ENCODE measurements around the gene ATP9A. TPM values are rescaled to one million over a fixed set of nuclear protein-coding genes. Genes with fewer than 3 reads are reported as not detected.
"Not testable (repeated sequence)": the region's sequence is repeated elsewhere in the genome, so short reads cannot be mapped to it uniquely, and the experiment has no call there.

Gene ATP9A
- polyA plus RNA-seq, 1 of the 3 experiments (the other 2 are of a cell fraction): 11.0 TPM

- H3K4me3 ChIP-seq (ENCODE audit: low read depth in 2 of 2, low read length in 1 of 2); H4K20me1 ChIP-seq (ENCODE audit: insufficient read depth); POLR2A ChIA-PET; H3K36me3 ChIP-seq (replicated peaks in 1 of 2; ENCODE audit: control insufficient read depth in 1 of 2, insufficient read depth in 2 of 2, low read length in 1 of 2); H3F3A ChIP-seq (replicated peaks; ENCODE audit: insufficient read depth); H3K27ac ChIP-seq (ENCODE audit: low read depth in 2 of 2, low read length in 1 of 2); H3K4me2 ChIP-seq; H3K9ac ChIP-seq; H2AFZ ChIP-seq (ENCODE audit: low read depth); H3K9me2 ChIP-seq; H3K27me3 ChIP-seq (ENCODE audit: insufficient read depth); H3K9me3 ChIP-seq; DNase-seq: not testable (repeated sequence)
- Histone ChIP-seq H3K4me1 (ENCODE audit: control insufficient read depth in 1 of 2, insufficient read depth in 2 of 2, low read depth in 1 of 2, low read length in 1 of 2) (peaks cover 8 to 12% of the 10 kb centered on the region in 2 experiments; a peak in 3 of 4 replicates), H3K79me2 (ENCODE audit: insufficient read depth) (peaks cover 28% of the 10 kb centered on the region)
- WGBS (ENCODE audit: low lambda C conversion rate): 100% methylated on average over 6 of the region's 7 CpGs
- CTCF ChIA-PET: interaction anchor here (1.2 kb wide), 1 partner anchor 60 kb away, joined by 4 read pairs; no protein-coding TSS in a partner anchor
These were observed 27.9 kb downstream of the ATP9A start for GRCh38 chr20:51740308-51740707.

- H4K20me1 ChIP-seq (ENCODE audit: insufficient read depth): no peaks in the 10 kb centered on the region
- 94% methylated on average over 4 of the region's 4 CpGs for WGBS (ENCODE audit: low lambda C conversion rate)
- H2AFZ ChIP-seq (ENCODE audit: low read depth): no peak overlapping the region
- no peak overlapping the region for H3K4me3 ChIP-seq (ENCODE audit: low read depth in 2 of 2, low read length in 1 of 2)
- H3K79me2 ChIP-seq (ENCODE audit: insufficient read depth): peaks cover 23% of the 10 kb centered on the region
- H3K4me1 ChIP-seq (ENCODE audit: control insufficient read depth in 1 of 2, insufficient read depth in 2 of 2, low read depth in 1 of 2, low read length in 1 of 2): peaks cover 8 to 12% of the 10 kb centered on the region in 2 experiments; a peak in 3 of 4 replicates
- H3K27me3 ChIP-seq (ENCODE audit: insufficient read depth): no peaks in the 10 kb centered on the region
- H3F3A ChIP-seq (replicated peaks; ENCODE audit: insufficient read depth): peaks cover 3% of the 10 kb centered on the region
- H3K9me3 ChIP-seq: no peaks in the 10 kb centered on the region
- no peak for DNase-seq
- H3K27ac ChIP-seq (ENCODE audit: low read depth in 2 of 2, low read length in 1 of 2): no peak overlapping the region
- TF ChIP-seq FOXJ3 (CRISPR knock-in tag; IDR thresholded peaks at IDR 0.05) (no peak), YY1 (IDR thresholded peaks at IDR 0.05; ENCODE audit: low read depth) (no peak), FOSL2 (IDR thresholded peaks at IDR 0.05; ENCODE audit: borderline replicate concordance, low read depth) (no peak), ELF1 (IDR thresholded peaks at IDR 0.05) (no peak), GATA2 (CRISPR knock-in tag; IDR thresholded peaks at IDR 0.05) (no peak), JUND (IDR thresholded peaks at IDR 0.05) (no peak), USF1 (IDR thresholded peaks at IDR 0.05; ENCODE audit: borderline replicate concordance, low read depth) (no peak), REST (IDR thresholded peaks at IDR 0.05; ENCODE audit: low read depth, low read length) (no peak), RAD21 (IDR thresholded peaks at IDR 0.05; ENCODE audit: low read length) (no peak), EP300 (IDR thresholded peaks at IDR 0.05; ENCODE audit: borderline replicate concordance in 1 of 2, low read depth in 1 of 2, low read length in 1 of 2) (no peak), TEAD4 (IDR thresholded peaks at IDR 0.05; ENCODE audit: borderline replicate concordance, insufficient read depth) (no peak), CHD2 (IDR thresholded peaks at IDR 0.05; ENCODE audit: low read length, partially characterized antibody) (no peak), CTCF (IDR thresholded peaks at IDR 0.05) (no peak)
- H3K36me3 ChIP-seq (replicated peaks in 1 of 2; ENCODE audit: control insufficient read depth in 1 of 2, insufficient read depth in 2 of 2, low read length in 1 of 2): no peaks in the 10 kb centered on the region
- H3K9ac ChIP-seq: no peak overlapping the region
- ChIA-PET POLR2A (no interaction called here), CTCF (interaction anchor here (1.2 kb wide), 1 partner anchor 61 kb away, joined by 4 read pairs; no protein-coding TSS in a partner anchor)
- no peaks in the 10 kb centered on the region for H3K9me2 ChIP-seq
- H3K4me2 ChIP-seq: no peak overlapping the region
These were observed 28.4 kb downstream of the ATP9A start for GRCh38 chr20:51739722-51740249.
